GM23248 (cell line): Measurements from ENCODE around the gene TIAM2.

Experiments used
- EZH2 ChIP-seq: fragments of 200-600 bp; sonication (generic); IDR thresholded peaks from 2 replicates; pipeline ENCODE4 v1.6.1; 2018; ENCODE audit warnings: antibody characterized with exemption, mild to moderate bottlenecking; ENCODE audit not compliant: insufficient read depth, poor library complexity, severe bottlenecking
- EZH2phosphoT487 ChIP-seq: fragments of 200-600 bp; sonication (generic); IDR thresholded peaks from 2 replicates; pipeline ENCODE4 v1.6.1; 2018; ENCODE audit warnings: antibody characterized with exemption, moderate library complexity, mild to moderate bottlenecking, low read depth; ENCODE audit not compliant: insufficient read depth

- TF ChIP-seq EZH2phosphoT487 (no peak), EZH2 (no peak)
Observed at GRCh38 chr6:155055729-155056128, 60.6 kb downstream of the TIAM2 start.
